Measurements from ENCODE around the gene MSLN. TPM values are rescaled to one million over a fixed set of nuclear protein-coding genes. Genes with fewer than 3 reads are reported as not detected.

Gene MSLN
- total RNA-seq, 2 experiments from 2014 or later, result not detected

GRCh38 chr16:790086-790485 is 29.6 kb downstream of the MSLN start:
- ChIA-PET POLR2A (no interaction called here), CTCF (interaction anchor here (1.3 to 2.4 kb wide), 2 partner anchors 75 to 80 kb away, joined by 3 to 8 read pairs; partner anchors contain the start of gene METRN)

- CTCF ChIA-PET, result no interaction called here
- POLR2A ChIA-PET, result no interaction called here
Measured at GRCh38 chr16:791131-791530, 30.6 kb downstream of the MSLN start.

DNA sequence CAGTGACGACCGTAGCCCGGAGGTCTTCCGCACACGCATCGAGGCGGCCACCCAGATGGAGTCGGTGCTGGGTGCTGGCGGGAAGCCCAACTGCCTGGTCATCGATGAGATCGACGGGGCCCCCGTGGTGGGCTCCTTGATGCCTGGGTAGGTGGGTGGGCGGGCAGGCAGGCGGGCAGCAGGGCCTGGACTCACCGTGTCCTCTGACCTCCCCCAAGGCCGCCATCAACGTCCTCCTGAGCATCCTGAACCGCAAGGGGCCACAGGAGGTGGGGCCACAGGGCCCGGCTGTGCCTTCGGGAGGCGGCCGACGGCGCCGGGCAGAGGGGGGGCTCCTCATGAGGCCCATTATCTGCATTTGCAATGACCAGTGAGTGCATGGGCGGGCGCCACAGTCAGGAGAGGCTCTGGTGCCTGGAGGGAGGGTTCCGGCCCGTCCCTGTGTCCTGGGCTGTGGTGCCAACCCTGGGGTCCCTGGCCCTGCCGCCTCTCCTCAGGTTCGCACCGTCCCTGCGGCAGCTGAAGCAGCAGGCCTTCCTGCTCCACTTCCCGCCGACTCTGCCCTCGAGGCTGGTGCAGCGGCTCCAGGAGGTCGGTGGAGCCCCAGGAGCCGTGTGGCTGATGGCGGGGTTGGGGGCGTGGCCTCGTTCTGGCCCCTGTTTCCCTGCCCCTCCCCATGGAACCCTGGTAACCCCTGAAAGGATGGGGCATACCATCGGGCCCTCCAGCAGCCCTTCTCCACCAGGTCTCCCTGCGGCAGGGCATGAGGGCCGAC is 31.9 kb downstream of the MSLN start:
- ChIA-PET CTCF (no interaction called here), POLR2A (no interaction called here)

DNA sequence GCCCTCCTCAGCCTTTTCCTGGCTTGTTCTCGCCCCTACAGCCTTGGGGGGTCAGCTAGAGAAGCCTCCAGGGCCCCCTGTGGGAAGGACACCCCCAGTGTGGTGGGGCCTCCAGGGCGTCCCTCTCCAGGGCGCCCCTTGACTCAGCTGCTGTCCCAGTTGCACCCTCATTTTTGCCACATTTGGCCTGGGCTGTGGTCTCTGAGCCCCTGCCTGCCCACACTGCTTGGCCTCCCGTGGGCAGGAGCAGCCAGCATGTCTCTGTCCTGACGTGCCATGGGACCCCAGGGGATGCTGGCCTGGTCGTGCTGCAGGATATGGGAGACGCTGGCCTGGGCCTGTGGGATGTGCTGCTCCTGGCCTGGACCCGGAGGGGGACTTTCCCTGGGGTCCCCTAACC is 32.9 kb downstream of the MSLN start:
- ChIA-PET POLR2A (no interaction called here), CTCF (no interaction called here)

GRCh38 chr16:794091-794822 is 33.7 kb downstream of the MSLN start:
- ChIA-PET CTCF (interaction anchor here (2.7 kb wide), 1 partner anchor 8 kb away, joined by 7 read pairs; no protein-coding TSS in a partner anchor), POLR2A (no interaction called here)

GRCh38 chr16:794853-795466 is 34.4 kb downstream of the MSLN start:
- POLR2A ChIA-PET, result no interaction called here
- CTCF ChIA-PET, result interaction anchor here (2.7 kb wide), 1 partner anchor 9 kb away, joined by 7 read pairs; no protein-coding TSS in a partner anchor

GRCh38 chr16:795580-796229 is 35.2 kb downstream of the MSLN start:
- CTCF ChIA-PET, result interaction anchor here (2.7 kb wide), 1 partner anchor 10 kb away, joined by 7 read pairs; no protein-coding TSS in a partner anchor
- POLR2A ChIA-PET, result no interaction called here

DNA sequence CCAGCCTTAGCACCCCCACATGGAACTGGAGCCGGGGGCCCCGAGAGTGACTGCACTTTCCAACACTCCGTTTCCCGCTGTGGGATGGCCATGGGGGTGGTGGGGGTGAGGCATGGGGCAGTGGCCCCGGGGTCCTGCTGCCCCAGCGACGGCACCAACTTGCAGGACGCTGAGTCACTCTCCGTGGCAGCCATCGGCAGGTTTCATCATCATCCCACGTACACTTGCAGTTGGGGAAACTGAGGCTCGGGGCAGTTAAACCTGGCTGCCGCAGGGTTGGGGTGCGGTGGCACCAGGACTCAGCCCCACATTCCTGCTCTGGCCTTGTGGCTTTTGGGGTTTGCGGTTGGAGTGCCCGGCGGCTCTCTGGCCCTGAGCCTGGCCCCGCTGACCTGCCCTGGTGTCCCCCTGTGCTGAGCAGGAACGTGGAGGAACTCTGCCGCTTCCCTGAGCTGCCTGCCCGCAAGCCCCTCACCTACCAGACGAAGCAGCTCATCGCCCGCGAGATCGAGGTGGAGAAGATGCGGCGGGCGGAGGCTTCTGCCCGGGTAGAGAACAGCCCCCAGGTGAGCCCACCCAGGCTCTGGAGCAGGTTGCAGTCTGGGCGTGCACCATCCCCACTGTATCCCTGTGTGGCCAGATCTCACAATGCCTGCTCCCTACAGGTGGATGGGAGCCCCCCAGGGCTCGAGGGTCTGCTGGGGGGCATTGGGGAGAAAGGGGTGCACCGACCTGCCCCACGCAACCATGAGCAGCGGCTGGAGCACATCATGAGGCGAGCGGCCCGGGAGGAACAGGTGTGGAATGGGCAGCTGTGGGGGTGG is 36.0 kb downstream of the MSLN start:
- CTCF ChIA-PET, result interaction anchor here (2.7 kb wide), 1 partner anchor 11 kb away, joined by 7 read pairs; no protein-coding TSS in a partner anchor
- POLR2A ChIA-PET, result no interaction called here

DNA sequence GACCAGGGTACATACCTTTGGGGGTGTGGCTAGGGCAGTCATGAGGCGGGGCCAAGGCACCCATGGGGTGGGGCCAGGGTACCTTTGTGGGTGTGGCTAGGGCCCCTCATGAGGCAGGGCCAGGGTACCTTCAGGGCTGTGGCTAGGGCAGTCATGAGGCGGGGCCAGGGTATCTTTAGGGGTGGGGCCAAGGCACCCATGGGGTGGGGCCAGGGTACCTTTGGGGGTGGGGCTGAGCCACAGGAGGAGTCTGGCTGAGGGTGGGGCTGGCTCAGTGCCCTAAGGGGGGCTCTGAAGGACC is 36.5 kb downstream of the MSLN start:
- POLR2A ChIA-PET, result no interaction called here
- CTCF ChIA-PET, result interaction anchor here (0.6 kb wide), 1 partner anchor 498 kb away, joined by 3 read pairs; no protein-coding TSS in a partner anchor

GRCh38 chr16:797686-798085 is 37.2 kb downstream of the MSLN start:
- ChIA-PET POLR2A (no interaction called here), CTCF (interaction anchor here (0.6 kb wide), 1 partner anchor 497 kb away, joined by 3 read pairs; no protein-coding TSS in a partner anchor)

DNA sequence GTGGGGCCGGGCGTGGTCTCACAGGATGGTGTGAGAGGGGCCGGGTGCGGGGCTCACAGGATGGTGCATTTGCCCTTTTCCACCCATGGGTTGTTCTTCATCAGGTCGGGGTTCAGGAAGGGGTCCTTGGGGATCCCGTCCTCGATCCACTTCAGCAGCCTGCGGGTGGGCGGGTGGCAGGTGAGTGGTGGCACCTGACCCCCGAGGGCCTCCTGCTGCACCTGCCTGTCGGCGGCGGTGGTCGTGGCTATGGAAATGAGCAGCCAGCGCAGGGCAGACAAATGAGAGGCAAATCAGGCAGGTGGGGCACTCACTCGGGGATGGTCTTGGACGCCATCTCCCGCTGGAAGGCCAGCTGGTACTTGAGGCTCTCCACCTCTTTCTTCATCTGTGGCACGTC is 38.1 kb downstream of the MSLN start:
- ChIA-PET CTCF (no interaction called here), POLR2A (interaction anchor here (0.6 kb wide), 1 partner anchor 8 kb away, joined by 3 read pairs; no protein-coding TSS in a partner anchor)

DNA sequence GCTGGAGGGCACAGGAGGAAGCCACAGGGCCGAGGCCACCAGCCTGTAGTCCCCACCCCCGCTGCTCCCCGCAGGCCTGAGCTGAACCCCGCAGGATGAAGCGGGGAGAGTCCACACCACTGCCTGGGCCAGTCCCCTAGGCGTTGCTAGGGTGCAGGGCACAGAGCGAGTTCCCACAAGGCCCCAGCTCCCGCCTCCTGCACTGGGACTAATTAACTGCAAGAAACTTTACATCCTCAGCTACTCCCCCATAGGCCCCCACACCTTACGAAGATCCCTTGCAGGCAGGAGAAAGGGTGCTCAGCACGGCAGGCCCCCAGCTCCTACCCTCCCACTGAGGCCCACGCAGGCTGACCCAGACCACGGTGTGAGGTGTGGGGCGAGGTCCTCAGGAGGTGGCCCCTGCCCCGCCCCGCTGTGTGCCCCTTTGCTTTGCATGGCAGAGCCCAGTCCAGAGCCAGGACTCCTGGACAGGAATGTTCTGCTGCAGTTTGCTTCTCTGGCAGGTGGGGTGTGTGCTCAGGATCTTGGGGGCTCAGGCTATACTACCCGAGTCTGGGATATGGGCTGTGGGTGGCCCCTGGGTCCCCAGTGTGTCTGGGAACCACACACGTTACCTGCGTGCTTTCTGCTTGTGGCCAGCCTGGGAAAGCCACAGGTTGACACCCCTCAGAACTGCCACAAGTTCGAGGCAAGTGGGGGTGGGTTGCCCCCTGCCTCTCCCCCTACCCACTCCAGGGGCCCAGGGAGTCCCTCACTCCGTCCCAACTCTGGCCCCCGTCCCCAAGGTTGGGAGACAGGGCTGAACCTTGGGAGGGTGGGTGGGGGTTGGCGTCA is 38.8 kb downstream of the MSLN start:
- ChIA-PET POLR2A (interaction anchor here (0.6 kb wide), 1 partner anchor 8 kb away, joined by 3 read pairs; no protein-coding TSS in a partner anchor), CTCF (no interaction called here)

- ChIA-PET POLR2A (interaction anchor here (1.2 kb wide), 1 partner anchor 64 kb away, joined by 3 read pairs; no protein-coding TSS in a partner anchor), CTCF (no interaction called here)
Measured at GRCh38 chr16:799948-800833, 39.7 kb downstream of the MSLN start, which contains the start of gene GNG13. GNG13 (minus strand) TSS chr16:800734; CDS start chr16:799077, 1,657 bp downstream.

DNA sequence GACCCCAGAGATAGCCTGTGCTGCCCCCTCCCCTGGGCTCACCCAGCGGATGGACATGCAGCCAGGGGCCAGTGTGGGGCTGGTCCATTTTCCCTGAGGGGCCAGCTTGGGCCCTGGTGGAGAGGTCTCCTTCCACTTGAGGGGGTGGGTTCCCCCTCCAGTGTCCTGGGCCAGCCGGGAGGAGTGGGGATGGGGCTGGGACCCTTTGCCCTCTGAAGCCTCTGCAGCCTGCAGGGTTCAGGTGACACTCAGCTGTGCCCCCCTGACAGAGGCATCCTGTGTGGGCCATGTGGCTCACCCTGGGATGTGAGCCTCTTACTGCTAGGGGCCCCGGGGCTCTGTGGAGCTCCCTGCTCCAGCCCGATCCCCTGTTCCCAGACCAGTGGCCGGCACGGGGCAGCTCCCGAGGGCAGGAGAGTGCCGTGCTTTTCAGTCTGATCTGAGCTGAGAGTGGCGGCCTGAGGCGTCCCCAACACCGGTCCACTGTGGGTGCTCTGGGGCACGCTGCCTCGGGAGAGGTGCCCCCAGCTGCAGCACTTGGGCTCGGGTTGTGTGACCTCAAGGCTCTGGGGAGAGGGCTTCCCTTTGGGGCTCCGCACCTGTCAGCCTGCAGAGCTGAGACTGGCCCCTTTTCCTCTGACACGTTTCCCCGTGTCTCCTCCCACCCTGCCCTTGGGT is 40.4 kb downstream of the MSLN start:
- POLR2A ChIA-PET, result interaction anchor here (1.2 to 1.3 kb wide), 2 partner anchors 13 to 65 kb away, joined by 3 to 6 read pairs; partner anchors contain the start of genes CHTF18 and RPUSD1

DNA sequence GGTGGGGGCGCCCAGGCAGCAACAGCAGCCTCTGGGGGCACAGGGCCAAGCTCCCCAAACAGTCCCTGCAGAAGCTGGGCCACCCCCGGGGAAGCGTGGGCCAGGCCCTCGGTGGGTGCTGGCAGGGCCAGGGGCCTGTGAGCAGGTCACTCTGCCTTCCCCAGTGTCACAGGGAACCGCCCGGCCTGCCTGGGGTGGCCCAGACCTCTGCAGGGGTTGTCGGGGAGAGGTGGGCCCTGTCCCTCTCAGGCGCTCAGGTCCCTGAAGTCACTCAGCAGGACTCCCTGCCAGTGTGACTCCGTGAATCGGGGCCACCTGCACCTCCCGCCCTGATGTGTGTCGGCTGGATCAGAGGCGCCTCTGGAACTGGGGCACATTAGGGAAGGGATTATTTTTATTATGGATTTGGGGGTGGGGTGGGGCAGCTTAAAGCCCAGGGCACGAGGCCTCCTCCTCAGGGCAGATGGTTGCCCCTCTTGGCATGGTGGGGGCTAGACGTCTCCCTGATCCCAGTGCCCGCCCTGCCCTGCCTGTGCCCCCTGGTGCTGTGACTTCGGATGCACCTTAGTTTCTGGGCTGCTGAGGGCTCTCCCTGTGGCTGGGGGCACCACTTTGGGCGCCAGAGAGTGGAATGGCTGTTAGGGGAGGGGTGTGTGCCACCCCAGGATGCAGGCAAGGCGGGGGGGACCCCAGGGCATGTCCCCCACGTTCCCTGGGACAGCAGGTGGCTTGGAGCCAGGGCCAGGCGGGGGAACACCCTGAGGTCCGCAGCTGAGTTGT is 41.2 kb downstream of the MSLN start:
- CTCF ChIA-PET, result interaction anchor here (0.8 to 1.2 kb wide), 2 partner anchors 17 to 82 kb away, joined by 3 read pairs; no protein-coding TSS in a partner anchor
- POLR2A ChIA-PET, result interaction anchor here (1.2 to 1.3 kb wide), 2 partner anchors 13 to 65 kb away, joined by 3 to 6 read pairs; partner anchors contain the start of genes CHTF18 and RPUSD1

More for the DNA sequence above, 40.4 kb downstream of the MSLN start:
- CTCF ChIA-PET, result interaction anchor here (0.8 to 1.2 kb wide), 2 partner anchors 16 to 81 kb away, joined by 3 read pairs; no protein-coding TSS in a partner anchor
